Hepatocyte (in vitro differentiated cells): ENCODE data around the gene ATP6AP1. TPM values are rescaled to one million over a fixed set of nuclear protein-coding genes. Genes with fewer than 3 reads are reported as not detected.

ENCODE experiments used
- DNase-seq: peaks from one replicate; pipeline ENCODE4 v3.0.0-alpha.2; 2016; ENCODE audit warnings: low spot score
- H2AFZ ChIP-seq: fragments of 200-600 bp; sonication (generic); 2 replicates; pipeline ENCODE4 v1.6.0; 2016; ENCODE audit warnings: antibody characterized with exemption, mild to moderate bottlenecking
- H3K27ac ChIP-seq: fragments of 200-600 bp; sonication (generic); 2 replicates; pipeline ENCODE4 v1.5.1; 2016; ENCODE audit warnings: mild to moderate bottlenecking
- H3K27me3 ChIP-seq: fragments of 200-600 bp; sonication (generic); 2 replicates; pipeline ENCODE4 v1.6.1; 2016
- H3K36me3 ChIP-seq: fragments of 200-600 bp; sonication (generic); replicated peaks from 2 replicates; pipeline ENCODE4 v1.5.1; 2016; ENCODE audit warnings: low read depth; ENCODE audit not compliant: insufficient read depth
- H3K4me1 ChIP-seq: fragments of 200-600 bp; sonication (generic); 2 replicates; pipeline ENCODE4 v1.5.1; 2016; ENCODE audit warnings: mild to moderate bottlenecking, moderate library complexity; ENCODE audit not compliant: insufficient read depth
- H3K4me2 ChIP-seq: fragments of 200-600 bp; sonication (generic); 2 replicates; pipeline ENCODE4 v1.6.0; 2016
- H3K4me3 ChIP-seq: fragments of 200-600 bp; sonication (generic); 2 replicates; pipeline ENCODE4 v1.5.1; 2016; ENCODE audit warnings: mild to moderate bottlenecking
- H3K79me2 ChIP-seq: fragments of 200-600 bp; sonication (generic); 2 replicates; pipeline ENCODE4 v1.6.0; 2017; ENCODE audit warnings: mild to moderate bottlenecking
- H3K9me2 ChIP-seq: fragments of 200-600 bp; sonication (generic); replicated peaks from 2 replicates; pipeline ENCODE4 v1.6.0; 2017; ENCODE audit warnings: mild to moderate bottlenecking; ENCODE audit not compliant: insufficient read depth
- H3K9me3 ChIP-seq: fragments of 200-600 bp; sonication (generic); 2 replicates; pipeline ENCODE4 v1.5.1; 2016; ENCODE audit warnings: low read depth, mild to moderate bottlenecking
- H4K20me1 ChIP-seq: fragments of 200-600 bp; sonication (generic); 2 replicates; pipeline ENCODE4 v1.6.0; 2016; ENCODE audit warnings: mild to moderate bottlenecking; ENCODE audit not compliant: insufficient read depth, poor library complexity, severe bottlenecking
- CTCF ChIP-seq: fragments of 200-600 bp; sonication (generic); IDR thresholded peaks from 2 replicates; pipeline ENCODE4 v1.5.1; 2016; ENCODE audit warnings: antibody characterized with exemption, mild to moderate bottlenecking; ENCODE audit not compliant: poor library complexity
- EZH2 ChIP-seq: fragments of 200-600 bp; sonication (generic); IDR thresholded peaks from 2 replicates; pipeline ENCODE4 v1.6.1; 2016; ENCODE audit warnings: antibody characterized with exemption, mild to moderate bottlenecking, borderline replicate concordance
- EZH2phosphoT487 ChIP-seq: fragments of 200-600 bp; sonication (generic); IDR thresholded peaks from one replicate; pipeline ENCODE4 v1.6.1; 2018; ENCODE audit warnings: antibody characterized with exemption, mild to moderate bottlenecking, low read depth, moderate library complexity; ENCODE audit not compliant: unreplicated experiment, severe bottlenecking
- WGBS: methylation state at CpG from one replicate; pipeline ENCODE4 v1.1.6; 2016; ENCODE audit warnings: low lambda C conversion rate; ENCODE audit errors: missing lambda C conversion rate; 5-methylcytosine and 5-hydroxymethylcytosine counted together
- polyA plus RNA-seq: library from polyadenylated mRNA; unstranded; fragments of >200 nt; fragmentation: Nextera tagmentation; extraction: Ambion mirVana; gene quantifications from 2 replicates; pipeline ENCODE4 v1.2.1, GENCODE V29; 2016
- total RNA-seq: library from RNA; depleted of rRNA; stranded (reverse); fragments of >200 nt; gene quantifications from 2 replicates; pipeline ENCODE4 v1.2.3, GENCODE V29; 2014

Gene ATP6AP1
- total and polyA plus RNA-seq, 2 experiments from 2014 or later = 131 to 268 TPM

GRCh38 chrX:154435171-154435733 lies 6.8 kb downstream of the ATP6AP1 start:
- WGBS = 90% methylated on average over 19 of the region's 19 CpGs

GRCh38 chrX:154436374-154436982 lies 8.0 kb downstream of the ATP6AP1 start:
- H3K27ac ChIP-seq = peak overlapping the region; percentile 95
- peak; percentile 52 for DNase-seq
- no peaks in the 10 kb centered on the region for H3K9me3 ChIP-seq
- no peak for TF ChIP-seq CTCF
- no peak for TF ChIP-seq EZH2phosphoT487
- no peak for TF ChIP-seq EZH2
- no peak overlapping the region for H2AFZ ChIP-seq
- H3K4me1 ChIP-seq = no peaks in the 10 kb centered on the region
- H3K4me3 ChIP-seq = peak overlapping the region; percentile 49
- H3K36me3 ChIP-seq = no peaks in the 10 kb centered on the region
- H4K20me1 ChIP-seq = no peaks in the 10 kb centered on the region
- H3K27me3 ChIP-seq = no peaks in the 10 kb centered on the region
- no peaks in the 10 kb centered on the region for H3K9me2 ChIP-seq
- H3K79me2 ChIP-seq = peaks cover 28% of the 10 kb centered on the region
- peak overlapping the region; percentile 74 for H3K4me2 ChIP-seq
- WGBS = 53% methylated on average over 17 of the region's 78 CpGs

More at GRCh38 chrX:154435171-154435733, 6.8 kb downstream of the ATP6AP1 start:
- no peaks in the 10 kb centered on the region for H4K20me1 ChIP-seq
- H3K27ac ChIP-seq = no peak overlapping the region
- no peak overlapping the region for H3K4me2 ChIP-seq
- TF ChIP-seq EZH2phosphoT487 (no peak), CTCF (no peak), EZH2 (no peak)
- H3K9me2 ChIP-seq = no peaks in the 10 kb centered on the region
- no peak overlapping the region for H2AFZ ChIP-seq
- no peaks in the 10 kb centered on the region for H3K27me3 ChIP-seq
- no peaks in the 10 kb centered on the region for H3K36me3 ChIP-seq
- no peaks in the 10 kb centered on the region for H3K4me1 ChIP-seq
- no peak for DNase-seq
- no peaks in the 10 kb centered on the region for H3K9me3 ChIP-seq
- H3K4me3 ChIP-seq = no peak overlapping the region
- peaks cover 33% of the 10 kb centered on the region for H3K79me2 ChIP-seq

GRCh38 chrX:154436983-154437752 lies 8.7 kb downstream of the ATP6AP1 start, which contains the start of gene GDI1:
Gene GDI1 (plus strand): TSS chrX:154437154. CDS start chrX:154437255, 101 bp downstream.
- H3K79me2 ChIP-seq = peaks cover 28% of the 10 kb centered on the region
- peak within 1 kb of the TSS; percentile 74 for H3K4me2 ChIP-seq
- DNase-seq = peak; percentile 61
- H3K4me1 ChIP-seq = no peaks in the 10 kb centered on the region
- H3K27me3 ChIP-seq = no peaks in the 10 kb centered on the region
- WGBS = 49% methylated on average over 19 of the region's 93 CpGs
- no peaks in the 10 kb centered on the region for H3K9me2 ChIP-seq
- H3K36me3 ChIP-seq = no peaks in the 10 kb centered on the region
- TF ChIP-seq CTCF (no peak), EZH2 (no peak), EZH2phosphoT487 (no peak)
- H3K27ac ChIP-seq = peak within 1 kb of the TSS; percentile 95
- H3K4me3 ChIP-seq = peak within 1 kb of the TSS; percentile 49
- no peak within 1 kb of the TSS for H2AFZ ChIP-seq
- no peaks in the 10 kb centered on the region for H4K20me1 ChIP-seq
- no peaks in the 10 kb centered on the region for H3K9me3 ChIP-seq
